Activated naive CD8-positive, alpha-beta T cell (primary cell): Measurements from ENCODE around the gene ARHGEF7.

Experiments used
- H3K27ac Mint-ChIP-seq: one replicate; pipeline ENCODE4 v1.8.0; 2021; ENCODE audit warnings: mixed read lengths
- H3K27me3 Mint-ChIP-seq: one replicate; pipeline ENCODE4 v1.8.0; 2021; ENCODE audit warnings: mixed read lengths
- H3K36me3 Mint-ChIP-seq: one replicate; pipeline ENCODE4 v1.8.0; 2021; ENCODE audit warnings: mixed read lengths
- H3K4me1 Mint-ChIP-seq: one replicate; pipeline ENCODE4 v1.8.0; 2021; ENCODE audit warnings: low read depth, mixed read lengths
- H3K4me3 Mint-ChIP-seq: one replicate; pipeline ENCODE4 v1.8.0; 2021; ENCODE audit warnings: mild to moderate bottlenecking, mixed read lengths
- H3K9me3 Mint-ChIP-seq: one replicate; pipeline ENCODE4 v1.8.0; 2021; ENCODE audit warnings: low read depth, mixed read lengths

The ARHGEF7 gene

DNA sequence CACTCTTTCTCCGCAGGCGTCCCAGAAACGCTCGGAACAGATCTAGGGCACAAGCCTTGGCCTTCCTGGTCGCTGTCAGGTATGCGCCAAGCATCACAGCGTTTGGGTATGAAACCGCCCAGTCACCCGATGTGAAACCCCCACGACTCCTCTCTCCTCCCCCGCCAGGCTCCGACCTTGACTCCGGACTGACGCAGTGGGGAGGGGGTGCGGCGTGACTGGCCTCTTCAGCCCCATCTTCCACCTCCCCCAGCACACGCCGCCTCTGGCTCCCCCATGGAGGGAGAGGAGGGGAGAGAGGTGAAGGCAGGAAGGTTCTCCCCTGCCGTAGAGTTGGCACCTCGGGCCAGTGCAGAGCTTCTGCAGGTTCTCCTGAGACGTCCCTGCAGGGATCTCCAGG is 22.0 kb upstream of the ARHGEF7 start:
- Mint-ChIP-seq H3K27ac (no peak overlapping the region), H3K27me3 (peaks cover 20% of the 10 kb centered on the region), H3K4me1 (no peaks in the 10 kb centered on the region), H3K36me3 (no peaks in the 10 kb centered on the region), H3K9me3 (no peaks in the 10 kb centered on the region), H3K4me3 (no peak overlapping the region)

DNA sequence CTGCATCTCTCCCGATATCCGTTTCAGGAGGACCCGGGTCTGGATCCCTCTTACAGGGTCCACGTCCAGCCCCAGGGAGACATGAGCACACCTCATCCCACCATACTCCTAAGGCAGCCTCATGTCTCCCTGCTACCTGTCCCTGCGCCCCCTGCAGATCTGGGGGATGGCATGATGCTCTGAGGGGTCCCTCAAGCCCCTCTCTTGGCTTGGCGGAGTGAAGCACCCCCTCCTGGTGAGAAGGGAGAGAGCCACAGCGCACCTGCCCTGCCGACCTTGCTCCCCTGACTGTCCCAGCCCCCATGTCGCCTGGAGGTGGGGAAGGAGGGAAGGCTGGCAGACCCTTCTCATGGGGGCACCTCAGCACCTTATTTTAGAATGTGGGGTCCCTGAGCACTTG is 21.5 kb upstream of the ARHGEF7 start:
- H3K36me3 Mint-ChIP-seq: no peaks in the 10 kb centered on the region
- peaks cover 24% of the 10 kb centered on the region for H3K27me3 Mint-ChIP-seq
- no peaks in the 10 kb centered on the region for H3K4me1 Mint-ChIP-seq
- H3K9me3 Mint-ChIP-seq: no peaks in the 10 kb centered on the region
- no peak overlapping the region for H3K4me3 Mint-ChIP-seq
- H3K27ac Mint-ChIP-seq: no peak overlapping the region

DNA sequence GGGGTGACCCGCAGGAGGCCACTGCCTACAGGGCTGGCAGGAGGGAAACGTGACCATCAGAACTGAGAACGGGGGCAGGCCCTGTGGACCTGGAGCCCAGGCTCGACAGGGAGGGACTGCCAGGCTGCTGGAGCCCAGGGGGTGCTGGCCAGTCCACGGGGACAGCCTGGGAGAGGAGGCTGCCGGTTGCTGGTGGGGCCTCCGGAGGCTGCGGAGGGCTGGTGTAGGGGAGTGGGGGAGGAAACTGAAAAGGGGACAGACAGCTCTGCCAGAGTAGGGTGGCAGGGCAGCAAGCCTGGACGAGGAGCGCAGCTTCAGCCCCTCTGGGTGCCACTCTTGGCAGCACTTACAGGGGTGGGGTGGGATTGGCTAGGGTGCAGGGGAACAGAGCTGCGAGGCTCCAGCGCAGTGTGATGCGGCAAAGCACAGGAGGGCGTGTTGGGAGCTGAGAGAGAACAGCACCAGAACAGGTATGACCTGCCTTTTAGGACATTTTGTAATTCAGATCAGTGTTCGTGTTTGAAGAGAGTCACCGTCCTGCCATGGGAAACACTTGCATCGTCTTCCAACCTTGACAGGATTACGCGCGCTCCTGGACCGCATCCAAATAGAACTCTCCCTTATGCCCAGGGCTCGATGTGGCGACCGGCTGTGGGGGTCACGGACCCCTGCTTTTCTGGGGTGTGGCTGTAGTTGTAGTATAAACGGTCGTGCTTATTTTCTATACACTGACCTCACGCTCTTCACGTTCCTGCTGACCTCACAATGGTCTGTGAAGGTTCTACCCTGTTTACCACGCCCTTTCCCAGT is 19.9 kb upstream of the ARHGEF7 start:
- no peak overlapping the region for H3K4me3 Mint-ChIP-seq
- peaks cover 34% of the 10 kb centered on the region for H3K27me3 Mint-ChIP-seq
- H3K36me3 Mint-ChIP-seq: no peaks in the 10 kb centered on the region
- H3K9me3 Mint-ChIP-seq: no peaks in the 10 kb centered on the region
- no peak overlapping the region for H3K27ac Mint-ChIP-seq
- H3K4me1 Mint-ChIP-seq: no peaks in the 10 kb centered on the region

DNA sequence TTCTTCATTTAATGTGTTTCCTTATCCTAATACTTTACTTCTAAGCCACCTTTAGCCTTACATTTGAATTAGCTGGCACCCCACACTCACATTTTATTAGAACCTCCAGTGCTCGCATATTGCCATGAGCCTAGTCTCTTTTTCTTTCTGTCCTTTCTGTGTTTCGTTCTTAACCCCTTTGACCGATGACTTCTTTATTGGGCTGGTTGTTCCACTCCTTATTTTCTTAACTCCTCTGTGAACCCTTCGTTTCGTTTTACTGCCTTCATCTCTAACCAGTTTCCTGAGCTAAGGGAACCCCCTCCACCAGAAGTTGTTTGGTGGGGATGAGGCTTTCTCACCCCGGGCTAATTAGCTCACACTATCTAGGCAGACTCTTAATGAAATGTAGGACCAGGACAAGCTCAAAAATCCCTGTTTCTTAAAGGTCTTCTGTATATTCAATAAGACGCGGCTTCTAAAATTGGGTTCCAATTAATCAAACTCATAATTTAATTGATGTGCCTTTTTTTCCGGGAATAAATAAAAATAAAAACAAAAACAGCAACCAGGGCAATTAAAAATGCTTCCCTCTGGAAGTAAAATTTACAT is 19.1 kb upstream of the ARHGEF7 start:
- Mint-ChIP-seq H3K36me3 (no peaks in the 10 kb centered on the region), H3K4me1 (no peaks in the 10 kb centered on the region), H3K27me3 (peaks cover 34% of the 10 kb centered on the region), H3K4me3 (no peak overlapping the region), H3K9me3 (no peaks in the 10 kb centered on the region), H3K27ac (no peak overlapping the region)

DNA sequence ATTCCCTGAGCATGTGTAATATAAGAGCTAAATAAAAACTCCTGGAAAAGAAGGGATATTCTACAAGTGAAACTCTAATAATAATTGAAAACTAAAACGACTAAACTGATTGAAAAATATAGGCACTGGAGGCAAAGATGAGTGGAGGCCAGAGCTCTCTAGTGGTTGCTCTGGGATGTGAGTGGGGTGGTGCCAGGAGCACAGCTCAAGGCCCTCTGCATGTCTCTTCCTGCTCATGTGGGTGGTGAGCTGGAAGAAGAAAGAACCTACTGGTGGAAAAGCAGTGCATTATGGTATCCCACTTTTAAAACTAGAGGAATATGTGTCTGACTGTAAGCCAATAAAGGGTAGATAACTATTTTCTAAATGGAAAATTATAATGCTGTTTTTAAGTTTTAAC is 15.8 kb upstream of the ARHGEF7 start:
- Mint-ChIP-seq H3K36me3 (peaks cover 12% of the 10 kb centered on the region), H3K27ac (no peak overlapping the region), H3K27me3 (peaks cover 43% of the 10 kb centered on the region), H3K9me3 (peaks cover 17% of the 10 kb centered on the region), H3K4me3 (no peak overlapping the region), H3K4me1 (no peaks in the 10 kb centered on the region)

DNA sequence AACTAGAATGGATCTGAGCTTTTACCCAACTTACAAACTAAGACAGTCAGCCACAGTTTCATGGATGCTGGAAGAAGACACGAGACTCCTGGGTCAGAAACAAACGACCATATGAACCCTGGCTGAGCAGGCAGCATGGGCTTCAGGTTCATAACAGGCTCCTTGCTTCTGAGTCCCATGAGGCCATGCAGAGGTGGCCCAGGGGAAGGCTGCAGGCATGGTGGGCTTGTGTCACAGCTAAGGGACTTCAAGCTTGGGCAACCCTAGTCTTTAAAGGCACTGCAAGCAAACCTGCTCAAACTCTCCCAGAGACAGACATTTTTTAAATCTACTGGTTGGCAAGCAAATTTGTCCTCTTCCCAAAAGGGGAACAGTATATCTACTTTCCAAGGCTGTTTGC is 5.1 kb upstream of the ARHGEF7 start:
- no peak overlapping the region for H3K4me3 Mint-ChIP-seq
- H3K4me1 Mint-ChIP-seq: peaks cover 9% of the 10 kb centered on the region
- no peak overlapping the region for H3K27ac Mint-ChIP-seq
- peaks cover 3% of the 10 kb centered on the region for H3K36me3 Mint-ChIP-seq
- H3K9me3 Mint-ChIP-seq: peaks cover 5% of the 10 kb centered on the region
- H3K27me3 Mint-ChIP-seq: peaks cover 47% of the 10 kb centered on the region

DNA sequence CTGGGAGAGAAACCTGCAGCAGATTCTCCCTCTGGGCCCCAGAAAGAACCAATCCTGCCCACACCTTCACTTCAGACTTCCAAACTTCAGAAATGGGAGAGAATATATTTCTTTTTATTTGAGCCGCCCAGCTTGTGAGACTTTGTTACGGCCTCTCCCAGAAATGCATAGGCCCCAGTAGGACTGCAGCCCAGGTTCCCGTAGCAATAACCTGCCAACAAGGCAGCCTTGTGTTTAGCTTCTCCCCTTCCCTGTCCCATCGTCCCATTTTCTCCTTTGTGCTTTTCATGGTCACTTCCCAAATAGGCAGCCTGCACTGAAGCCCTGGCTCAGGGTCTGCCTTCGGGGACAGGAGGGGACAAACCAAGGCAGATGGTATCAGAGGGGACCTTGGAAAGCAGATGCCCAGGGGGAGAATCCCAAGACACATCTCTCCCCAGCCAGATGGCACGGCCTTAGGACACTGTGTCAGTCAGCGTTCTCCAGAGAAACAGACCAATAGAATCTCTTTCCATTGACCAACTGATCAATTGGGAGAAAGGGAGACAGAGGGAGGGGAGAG is 3.7 kb upstream of the ARHGEF7 start:
- no peak overlapping the region for H3K27ac Mint-ChIP-seq
- H3K27me3 Mint-ChIP-seq: peaks cover 47% of the 10 kb centered on the region
- H3K36me3 Mint-ChIP-seq: peaks cover 5% of the 10 kb centered on the region
- H3K4me1 Mint-ChIP-seq: peaks cover 13% of the 10 kb centered on the region
- H3K9me3 Mint-ChIP-seq: peaks cover 5% of the 10 kb centered on the region
- no peak overlapping the region for H3K4me3 Mint-ChIP-seq

DNA sequence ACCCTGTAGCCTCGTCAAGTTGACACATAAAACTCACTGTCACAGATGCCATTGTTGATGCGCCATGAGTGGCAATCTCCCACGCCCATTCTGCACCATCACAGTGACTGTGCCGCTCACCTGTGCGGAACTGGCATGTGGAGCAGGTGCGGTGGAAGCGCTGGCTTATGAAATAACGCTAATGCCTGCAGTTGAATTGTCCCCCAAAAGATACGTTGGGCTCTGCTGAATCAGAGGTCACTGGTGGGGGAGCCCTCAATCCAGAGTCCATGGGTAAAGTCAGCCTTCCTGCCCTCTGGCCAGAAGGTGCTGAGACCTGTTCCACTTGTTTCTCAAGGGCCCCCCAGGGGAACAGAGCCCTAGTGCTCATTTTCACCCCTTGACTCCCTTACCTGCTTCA is 2.9 kb upstream of the ARHGEF7 start:
- peaks cover 13% of the 10 kb centered on the region for H3K4me1 Mint-ChIP-seq
- peaks cover 45% of the 10 kb centered on the region for H3K27me3 Mint-ChIP-seq
- peaks cover 1% of the 10 kb centered on the region for H3K9me3 Mint-ChIP-seq
- H3K36me3 Mint-ChIP-seq: peaks cover 3% of the 10 kb centered on the region
- H3K27ac Mint-ChIP-seq: no peak overlapping the region
- no peak overlapping the region for H3K4me3 Mint-ChIP-seq

DNA sequence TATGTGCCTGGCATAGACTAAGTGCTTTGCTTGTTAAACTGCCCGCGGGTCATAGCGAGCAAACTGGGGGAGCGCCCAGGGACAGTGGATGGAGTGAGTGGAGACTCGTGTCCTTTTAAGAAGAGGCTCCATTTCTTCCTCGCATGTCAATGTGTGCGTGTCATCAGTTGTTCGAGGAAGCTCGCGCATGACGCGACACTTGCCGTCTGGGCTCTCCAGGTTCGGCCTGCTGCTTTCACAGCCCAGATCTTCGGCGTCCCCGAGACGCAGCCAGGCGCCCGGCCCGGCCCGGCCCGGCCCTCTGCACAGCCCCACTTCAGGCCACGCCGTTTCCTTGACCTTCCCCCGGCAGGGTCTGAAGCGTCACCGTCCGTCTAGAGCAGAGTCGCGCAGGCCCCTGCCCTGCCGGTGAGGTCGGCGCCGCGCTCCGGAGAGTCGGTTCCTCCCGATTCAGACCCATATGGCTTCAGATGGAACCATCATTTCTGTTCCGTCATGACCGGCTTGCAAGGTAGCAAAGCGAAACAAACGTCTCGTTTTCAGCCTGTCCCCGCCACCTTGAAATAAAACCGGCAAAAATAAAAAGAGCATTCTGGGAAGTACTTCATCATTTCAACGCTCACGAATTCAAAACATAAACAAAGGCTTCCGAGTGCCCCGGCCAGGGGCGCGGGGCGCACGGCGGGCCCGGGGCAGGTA is 599 bp upstream of the ARHGEF7 start:
- Mint-ChIP-seq H3K36me3 (peaks cover 3% of the 10 kb centered on the region), H3K9me3 (no peaks in the 10 kb centered on the region), H3K27me3 (peaks cover 49% of the 10 kb centered on the region), H3K4me1 (peaks cover 13% of the 10 kb centered on the region), H3K4me3 (peak overlapping the region; percentile 89), H3K27ac (no peak overlapping the region)

DNA sequence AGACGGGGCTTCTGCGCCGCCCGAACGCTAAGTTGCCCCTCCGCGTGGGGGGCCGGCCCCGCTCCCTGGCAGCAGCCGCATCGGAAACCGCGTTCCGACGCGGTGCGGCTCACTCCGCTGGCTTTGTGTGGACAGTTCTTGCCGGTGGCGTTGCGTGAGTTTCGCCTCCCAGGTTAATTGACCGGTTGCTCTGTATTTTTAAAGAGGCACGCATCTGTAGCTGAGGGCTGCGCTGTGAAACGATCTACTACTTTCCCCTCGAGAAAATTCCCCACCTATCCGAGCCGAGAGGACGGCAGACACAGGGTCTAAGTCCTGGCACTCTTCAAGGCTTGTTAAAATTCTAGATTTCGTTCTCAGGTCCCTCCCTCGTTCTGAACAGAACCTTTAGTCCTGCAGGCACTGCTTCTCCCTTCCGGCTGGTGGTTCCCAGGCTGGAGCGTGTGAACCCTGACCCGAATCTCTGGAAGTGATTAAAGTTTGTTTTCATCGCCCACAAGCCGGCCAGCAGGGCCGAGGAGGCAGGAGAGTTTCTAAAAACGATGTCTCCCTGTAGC is 933 bp downstream of the ARHGEF7 start:
- Mint-ChIP-seq H3K36me3 (peaks cover 3% of the 10 kb centered on the region), H3K27ac (no peak overlapping the region), H3K27me3 (peaks cover 47% of the 10 kb centered on the region), H3K4me1 (peaks cover 13% of the 10 kb centered on the region), H3K4me3 (peak overlapping the region; percentile 86), H3K9me3 (no peaks in the 10 kb centered on the region)

DNA sequence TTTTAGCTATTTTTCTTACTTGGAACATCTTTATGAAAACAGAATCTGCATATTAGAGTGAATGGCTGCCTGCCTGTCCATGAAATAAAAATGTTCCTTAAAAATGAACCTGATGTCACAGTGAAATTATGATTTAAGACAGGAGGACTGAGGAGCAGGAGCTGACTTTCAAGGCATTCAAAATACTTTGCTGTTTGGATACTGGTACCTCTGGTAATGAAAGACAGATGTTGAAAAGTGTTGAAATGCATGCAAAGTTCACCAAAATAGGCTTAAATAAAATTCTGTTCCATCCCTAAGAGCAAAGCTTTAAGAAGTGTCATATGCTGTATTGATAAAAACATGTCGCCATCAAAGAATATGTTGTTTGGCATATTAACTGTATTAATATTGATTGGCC is 1.7 kb downstream of the ARHGEF7 start:
- H3K4me3 Mint-ChIP-seq: no peak overlapping the region

DNA sequence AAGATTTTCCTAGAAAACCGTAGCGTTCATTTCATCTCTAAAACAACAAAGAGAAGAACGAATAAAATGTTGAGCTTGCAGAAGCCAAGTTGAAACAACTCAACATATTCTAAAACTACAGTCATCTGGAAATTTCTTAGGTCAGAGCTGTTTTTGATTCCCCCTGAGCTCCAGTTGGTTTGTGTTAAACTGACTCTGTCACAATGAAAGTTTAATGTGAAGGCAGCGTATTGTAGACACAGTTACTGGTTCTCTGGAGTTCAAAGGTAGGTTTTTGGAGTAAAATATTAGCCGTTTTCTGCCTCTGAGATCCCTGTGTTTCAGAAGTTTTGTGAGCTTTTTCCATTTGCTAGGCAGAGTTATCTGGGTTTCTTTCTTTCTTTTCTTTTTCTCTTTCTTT is 2.2 kb downstream of the ARHGEF7 start:
- Mint-ChIP-seq H3K36me3 (peaks cover 3% of the 10 kb centered on the region), H3K27me3 (peaks cover 40% of the 10 kb centered on the region), H3K4me1 (peaks cover 13% of the 10 kb centered on the region), H3K4me3 (peak overlapping the region; percentile 18), H3K9me3 (no peaks in the 10 kb centered on the region), H3K27ac (no peak overlapping the region)

More for the DNA sequence above, 1.7 kb downstream of the ARHGEF7 start:
- H3K9me3 Mint-ChIP-seq: no peaks in the 10 kb centered on the region
- H3K36me3 Mint-ChIP-seq: peaks cover 3% of the 10 kb centered on the region
- no peak overlapping the region for H3K27ac Mint-ChIP-seq
- peaks cover 43% of the 10 kb centered on the region for H3K27me3 Mint-ChIP-seq
- H3K4me1 Mint-ChIP-seq: peaks cover 13% of the 10 kb centered on the region

DNA sequence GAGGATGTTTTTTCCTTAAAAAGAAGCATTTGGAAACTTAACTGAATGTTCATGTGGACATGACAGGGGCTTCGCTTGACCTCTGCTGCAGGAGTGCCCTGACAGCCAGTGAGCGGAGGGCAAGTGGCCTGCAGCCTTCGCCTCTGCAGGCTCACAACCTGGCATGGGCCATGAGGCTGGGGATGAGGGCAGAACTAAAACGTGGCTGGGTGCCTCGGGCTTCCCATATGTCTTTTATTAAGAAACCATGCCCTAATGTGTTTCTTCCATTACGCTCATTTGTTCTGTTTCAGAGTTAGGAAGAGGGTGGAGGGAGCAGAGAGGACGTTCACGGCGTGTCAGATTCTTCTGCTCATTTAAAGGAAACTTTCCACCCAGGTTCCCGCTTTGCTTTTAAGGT is 2.9 kb downstream of the ARHGEF7 start:
- Mint-ChIP-seq H3K9me3 (no peaks in the 10 kb centered on the region), H3K4me3 (no peak overlapping the region), H3K36me3 (peaks cover 3% of the 10 kb centered on the region), H3K27ac (no peak overlapping the region), H3K27me3 (peaks cover 33% of the 10 kb centered on the region), H3K4me1 (peaks cover 13% of the 10 kb centered on the region)

DNA sequence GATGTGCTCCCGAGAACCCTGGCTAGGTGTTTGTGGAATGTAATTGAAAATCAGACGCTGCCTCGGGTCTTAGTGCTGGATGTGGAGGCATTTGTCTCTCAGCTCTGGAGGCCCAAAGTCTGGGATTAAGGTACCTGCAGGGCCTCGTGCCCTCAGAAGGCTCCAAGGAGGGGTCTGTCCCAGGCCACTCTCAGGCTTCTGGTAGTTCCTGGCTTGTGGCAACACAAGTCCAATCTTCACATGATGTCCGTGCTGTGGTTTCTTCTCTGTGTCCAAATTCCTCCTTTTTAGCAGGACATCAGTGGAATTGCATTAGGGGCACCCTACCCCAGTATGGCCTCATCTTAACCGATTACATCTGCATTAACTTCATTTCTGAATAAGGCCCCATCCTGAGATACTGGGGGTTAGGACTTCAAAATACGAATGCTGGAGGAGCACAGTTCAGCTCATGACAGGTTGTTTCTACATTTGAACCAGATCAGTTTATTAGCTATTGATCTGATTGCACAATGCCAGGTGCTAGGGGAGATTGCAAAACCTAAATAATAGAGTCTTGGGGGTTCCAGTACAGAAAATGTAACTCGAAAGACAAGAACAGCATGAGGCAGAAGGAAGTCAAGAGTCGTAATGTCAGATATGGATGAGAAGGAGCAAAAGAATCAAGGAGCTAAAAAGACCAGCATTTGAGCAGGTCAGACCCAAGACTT is 3.9 kb downstream of the ARHGEF7 start:
- peaks cover 3% of the 10 kb centered on the region for H3K36me3 Mint-ChIP-seq
- H3K4me1 Mint-ChIP-seq: peaks cover 11% of the 10 kb centered on the region
- no peak overlapping the region for H3K4me3 Mint-ChIP-seq
- no peak overlapping the region for H3K27ac Mint-ChIP-seq
- H3K9me3 Mint-ChIP-seq: no peaks in the 10 kb centered on the region
- H3K27me3 Mint-ChIP-seq: peaks cover 25% of the 10 kb centered on the region
